ENCODE measurements around the gene ACAP1. TPM values are rescaled to one million over a fixed set of nuclear protein-coding genes. Genes with fewer than 3 reads are reported as not detected.

Gene ACAP1
- total RNA-seq, 6 donors from 2014 or later, result 8.5 to 114 (median 22.8) TPM

GRCh38 chr17:7391307-7391706 is 55.0 kb downstream of the ACAP1 start:
- Histone ChIP-seq H3K36me3 (peaks cover 0 to 43% (median 28%) of the 10 kb centered on the region in 4 donors), H3K27ac (peak overlapping the region in 2 of 4 donors; percentile 31 to 50), H3K9me3 (no peaks in the 10 kb centered on the region), H3K4me3 (no peak overlapping the region), H3K27me3 (no peaks in the 10 kb centered on the region), H3K4me1 (peaks cover 15 to 32% (median 23%) of the 10 kb centered on the region in 4 donors)
- no peak for ATAC-seq (ENCODE audit: low FRiP score in 2 of 2)
- TF ChIP-seq EP300 (IDR thresholded peaks at IDR 0.05), result no peak
- 51 to 57% methylated on average over 2 of the region's 2 CpGs for WGBS, 2 donors
- DNase-seq, result no peak

DNA sequence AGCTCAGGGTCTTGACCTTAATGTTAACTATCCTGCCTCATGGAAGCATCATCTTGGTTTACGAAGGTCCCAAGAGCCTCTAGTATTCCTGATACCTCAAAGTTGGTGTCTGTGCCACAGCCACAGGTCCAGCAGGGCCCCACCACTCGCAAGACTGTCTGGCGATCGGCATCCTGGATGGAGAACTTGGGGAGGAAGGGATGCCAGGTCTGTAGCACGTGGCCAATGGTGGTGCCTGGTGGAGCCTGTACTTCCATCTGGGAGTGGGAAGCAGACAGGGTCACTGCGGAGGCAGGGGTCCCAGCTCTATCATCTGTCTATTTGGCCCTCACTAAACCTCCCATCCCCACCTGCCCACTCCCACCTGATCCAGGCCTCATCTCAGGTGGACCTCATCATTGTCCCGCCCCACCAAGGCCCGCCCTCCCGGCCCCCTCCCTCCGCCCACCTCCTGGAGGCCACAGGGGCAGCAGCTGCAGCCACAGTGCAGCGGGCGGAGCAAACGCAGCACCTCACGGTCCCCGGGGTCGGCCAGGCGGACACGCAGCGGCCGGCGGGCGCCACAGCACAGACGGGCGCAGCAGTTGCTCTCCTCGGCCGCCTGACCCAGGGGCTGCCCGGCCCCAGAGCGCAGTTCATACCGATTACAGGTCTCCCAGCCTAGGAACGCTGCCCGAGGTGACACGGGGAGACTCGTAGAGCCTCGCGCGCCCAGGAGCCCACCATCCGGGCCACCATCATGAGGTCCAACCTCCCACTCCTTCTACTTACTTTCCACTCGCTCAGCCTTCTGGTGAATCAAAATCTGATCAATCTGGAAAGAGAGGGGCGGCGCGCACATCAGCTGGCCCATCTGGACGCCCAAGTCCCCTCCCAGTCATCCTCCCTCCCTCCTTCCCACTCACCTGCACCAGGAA is 56.6 kb downstream of the ACAP1 start:
- Histone ChIP-seq H3K27ac (peak overlapping the region; percentile 25 to 93 (median 92)), H3K4me3 (peak overlapping the region; percentile 67 to 95 (median 89)), H3K36me3 (peaks cover 0 to 30% (median 22%) of the 10 kb centered on the region in 4 donors), H3K27me3 (no peaks in the 10 kb centered on the region), H3K4me1 (peaks cover 15 to 32% (median 23%) of the 10 kb centered on the region in 4 donors), H3K9me3 (no peaks in the 10 kb centered on the region)
- DNase-seq (peak in 1 of 2 donors; percentile 82), ATAC-seq (ENCODE audit: low FRiP score in 2 of 2) (no peak)
- 81 to 82% methylated on average over 33 to 36 of the region's 42 CpGs for WGBS, 2 donors
- TF ChIP-seq POLR2AphosphoS5 (IDR thresholded peaks at IDR 0.05), result no peak

DNA sequence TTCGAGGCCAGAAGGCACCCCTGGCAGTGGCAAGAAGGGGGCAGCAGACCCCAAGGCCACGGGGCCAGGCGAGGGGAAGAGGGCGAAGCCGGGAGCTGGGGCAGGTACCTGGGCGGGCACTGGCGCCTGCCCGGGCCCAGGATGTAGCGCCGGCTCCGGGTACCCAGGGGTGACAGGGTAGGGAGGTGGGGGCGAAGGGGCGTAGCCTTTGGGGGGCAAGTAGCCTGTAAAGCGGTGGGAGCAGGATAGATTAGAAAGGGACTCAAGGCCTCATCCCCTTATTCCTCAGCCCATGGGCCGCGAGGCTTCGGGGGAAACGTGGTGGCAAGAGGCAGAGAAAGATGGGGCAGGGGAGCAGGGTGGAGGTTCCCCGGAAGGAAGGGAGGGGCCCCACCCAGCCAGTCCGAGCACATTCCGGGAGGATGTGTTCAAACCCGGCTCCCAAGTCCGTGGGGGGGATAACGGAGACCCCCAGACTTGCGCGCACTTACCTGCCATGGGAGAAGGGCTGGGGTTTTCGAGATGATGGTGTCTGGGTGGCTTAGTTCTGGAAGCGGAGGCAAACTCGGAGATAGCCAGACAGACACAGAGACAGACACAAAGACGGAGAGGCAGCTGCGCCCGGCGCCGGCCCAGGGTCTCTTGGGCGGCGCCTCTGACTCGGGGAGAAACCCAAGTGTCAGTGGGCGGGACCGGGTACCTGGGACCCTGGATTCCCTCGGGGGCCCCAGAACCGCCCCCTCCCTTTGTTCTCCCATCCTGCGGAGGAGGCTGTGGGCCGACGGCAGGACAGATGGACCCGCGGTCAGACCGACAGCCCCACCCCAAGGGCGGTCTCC is 57.5 kb downstream of the ACAP1 start:
- TF ChIP-seq POLR2A (IDR thresholded peaks at IDR 0.05), result no peak
- TF ChIP-seq, protein P1, sequence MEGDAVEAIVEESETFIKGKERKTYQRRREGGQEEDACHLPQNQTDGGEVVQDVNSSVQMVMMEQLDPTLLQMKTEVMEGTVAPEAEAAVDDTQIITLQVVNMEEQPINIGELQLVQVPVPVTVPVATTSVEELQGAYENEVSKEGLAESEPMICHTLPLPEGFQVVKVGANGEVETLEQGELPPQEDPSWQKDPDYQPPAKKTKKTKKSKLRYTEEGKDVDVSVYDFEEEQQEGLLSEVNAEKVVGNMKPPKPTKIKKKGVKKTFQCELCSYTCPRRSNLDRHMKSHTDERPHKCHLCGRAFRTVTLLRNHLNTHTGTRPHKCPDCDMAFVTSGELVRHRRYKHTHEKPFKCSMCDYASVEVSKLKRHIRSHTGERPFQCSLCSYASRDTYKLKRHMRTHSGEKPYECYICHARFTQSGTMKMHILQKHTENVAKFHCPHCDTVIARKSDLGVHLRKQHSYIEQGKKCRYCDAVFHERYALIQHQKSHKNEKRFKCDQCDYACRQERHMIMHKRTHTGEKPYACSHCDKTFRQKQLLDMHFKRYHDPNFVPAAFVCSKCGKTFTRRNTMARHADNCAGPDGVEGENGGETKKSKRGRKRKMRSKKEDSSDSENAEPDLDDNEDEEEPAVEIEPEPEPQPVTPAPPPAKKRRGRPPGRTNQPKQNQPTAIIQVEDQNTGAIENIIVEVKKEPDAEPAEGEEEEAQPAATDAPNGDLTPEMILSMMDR (IDR thresholded peaks at IDR 0.05), result no peak
- WGBS, 2 donors, result 3 to 7% methylated on average over 30 to 33 of the region's 48 CpGs
- Histone ChIP-seq H3K27ac (peak overlapping the region; percentile 85 to 93 (median 92)), H3K27me3 (no peaks in the 10 kb centered on the region), H3K4me3 (peak overlapping the region; percentile 67 to 95 (median 89)), H3K4me1 (peaks cover 15 to 32% (median 23%) of the 10 kb centered on the region in 4 donors), H3K9me3 (no peaks in the 10 kb centered on the region), H3K36me3 (peaks cover 0 to 21% (median 17%) of the 10 kb centered on the region in 4 donors)
- DNase-seq, result peak; percentile 41 to 87
- peak; percentile 12 to 39 for ATAC-seq (ENCODE audit: low FRiP score in 2 of 2)

- TF ChIP-seq, protein P1 (IDR thresholded peaks at IDR 0.05), result peak in 4 of 6 experiments; percentile 32 to 68 (median 53)
- TF ChIP-seq POLR2A (IDR thresholded peaks at IDR 0.05) (peak in 3 of 4 donors; percentile 50 to 96 (median 89)), EP300 (IDR thresholded peaks at IDR 0.05) (no peak), POLR2AphosphoS5 (IDR thresholded peaks at IDR 0.05) (peak; percentile 70 to 94)
- 0 to 2% methylated on average over 3 to 14 of the region's 71 CpGs for WGBS, 2 donors
- DNase-seq, result peak; percentile 88 to 98
Observed at GRCh38 chr17:7394452-7395191, 58.3 kb downstream of the ACAP1 start, which contains the start of gene PLSCR3. Gene PLSCR3, minus strand, starts transcription at chr17:7394525. Its CDS starts 415 bp downstream, at chr17:7394110.

GRCh38 chr17:7396147-7396546 is 59.8 kb downstream of the ACAP1 start:
- TF ChIP-seq EP300 (IDR thresholded peaks at IDR 0.05) (no peak), POLR2A (IDR thresholded peaks at IDR 0.05) (no peak), POLR2AphosphoS5 (IDR thresholded peaks at IDR 0.05) (no peak)
- TF ChIP-seq, protein P1 (IDR thresholded peaks at IDR 0.05), result no peak
- no peak for ATAC-seq (ENCODE audit: low FRiP score in 2 of 2)
- Histone ChIP-seq H3K4me1 (peaks cover 15 to 30% (median 21%) of the 10 kb centered on the region in 4 donors), H3K27ac (no peak overlapping the region), H3K27me3 (no peaks in the 10 kb centered on the region), H3K9me3 (no peaks in the 10 kb centered on the region), H3K4me3 (no peak overlapping the region), H3K36me3 (peaks cover 0 to 5% (median 0%) of the 10 kb centered on the region in 4 donors)
- 91 to 95% methylated on average over 4 of the region's 4 CpGs for WGBS, 2 donors
- DNase-seq, result no peak

More at GRCh38 chr17:7394452-7395191, 58.3 kb downstream of the ACAP1 start, which contains the start of gene PLSCR3:
- Histone ChIP-seq H3K36me3 (peaks cover 0 to 13% (median 9%) of the 10 kb centered on the region in 4 donors), H3K27me3 (no peaks in the 10 kb centered on the region), H3K4me3 (peak within 1 kb of the TSS; percentile 67 to 95 (median 89)), H3K27ac (peak within 1 kb of the TSS; percentile 85 to 93 (median 92)), H3K9me3 (no peaks in the 10 kb centered on the region), H3K4me1 (peaks cover 15 to 32% (median 23%) of the 10 kb centered on the region in 4 donors)
- ATAC-seq (ENCODE audit: low FRiP score in 2 of 2), result peak; percentile 90 to 96

All from upper lobe of left lung (tissue), 6 donors.